Measurements from ENCODE around the gene C16orf95. TPM values are rescaled to one million over a fixed set of nuclear protein-coding genes. Genes with fewer than 3 reads are reported as not detected.
"Not testable (repeated sequence)": the region's sequence is repeated elsewhere in the genome, so short reads cannot be mapped to it uniquely, and the experiment has no call there.

The C16orf95 gene
- total RNA-seq, 2 experiments from 2014 or later: 10.9 to 15.0 TPM

- no peak for DNase-seq
- ChIA-PET POLR2A (no interaction called here), CTCF (interaction anchor here (0.6 to 1.2 kb wide), 2 partner anchors 14 to 879 kb away, joined by 3 read pairs; no protein-coding TSS in a partner anchor)
These were observed 51.9 kb downstream of the C16orf95 start for GRCh38 chr16:87265261-87265660.

DNA sequence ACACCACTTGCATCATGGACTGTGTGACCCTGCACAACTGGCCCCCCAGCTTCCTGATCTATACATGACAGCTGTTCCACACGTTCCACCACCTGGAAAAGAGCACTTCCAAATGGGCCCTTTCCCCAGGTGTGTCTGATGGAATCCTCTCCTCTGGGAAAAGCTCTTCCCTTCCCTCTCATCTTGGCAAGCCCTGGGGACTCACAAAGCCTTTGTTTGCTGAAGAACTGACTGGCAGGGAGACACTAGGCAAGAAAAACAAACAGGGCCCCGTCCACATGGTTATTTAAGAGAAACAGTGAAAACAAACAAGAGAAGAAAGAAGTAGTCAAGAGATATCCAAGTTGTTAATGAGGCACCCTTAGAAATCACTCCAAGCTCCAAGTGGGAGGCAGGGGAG, 52.6 kb downstream of the C16orf95 start:
- Mint-ChIP-seq H3K36me3 (no peaks in the 10 kb centered on the region), H3K9me3 (peaks cover 16% of the 10 kb centered on the region), H3K4me1 (ENCODE audit: low read depth) (no peaks in the 10 kb centered on the region), H3K27me3 (no peaks in the 10 kb centered on the region), H3K27ac (no peak overlapping the region), H3K4me3 (no peak overlapping the region)
- no peak for DNase-seq
- ChIA-PET CTCF (no interaction called here), POLR2A (no interaction called here)
- intact Hi-C loops (cut with micrococcal nuclease): no loop called here

More at GRCh38 chr16:87265261-87265660, 51.9 kb downstream of the C16orf95 start:
- Mint-ChIP-seq H3K36me3 (peaks cover 2% of the 10 kb centered on the region), H3K27ac (no peak overlapping the region), H3K27me3 (no peaks in the 10 kb centered on the region), H3K4me1 (ENCODE audit: low read depth) (no peaks in the 10 kb centered on the region), H3K9me3 (peaks cover 16% of the 10 kb centered on the region), H3K4me3 (no peak overlapping the region)
- intact Hi-C loops (cut with micrococcal nuclease): no loop called here

DNA sequence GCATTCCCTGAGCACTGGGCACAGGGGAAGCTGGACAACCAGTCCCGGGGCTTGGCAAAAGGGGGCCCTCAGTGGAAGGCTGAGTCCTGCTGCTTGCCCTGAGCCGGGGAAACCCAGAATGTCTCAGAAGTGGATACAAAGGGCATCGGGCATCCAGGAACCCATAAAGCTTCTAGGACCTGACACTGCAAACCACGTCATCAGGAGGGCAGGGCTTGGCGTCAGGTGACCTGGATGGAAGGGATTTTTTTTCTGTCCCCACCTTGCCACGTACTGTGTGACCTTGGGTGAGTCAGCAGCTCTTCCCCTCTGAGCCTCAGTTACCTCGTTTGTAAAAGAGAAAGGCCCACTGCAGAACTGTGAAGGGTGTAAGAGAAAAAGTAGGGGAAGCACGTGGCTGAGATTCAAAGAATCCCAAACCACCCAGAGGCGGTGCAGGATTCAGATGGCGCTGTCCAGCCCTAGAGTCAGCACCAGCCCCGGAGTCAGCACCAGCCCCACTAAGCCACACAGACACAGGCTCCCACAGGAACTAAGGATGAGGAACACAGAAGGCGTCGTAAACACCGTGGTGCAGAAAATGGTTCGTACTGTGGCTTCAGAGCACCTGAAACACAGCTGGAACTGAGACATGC, 53.7 kb downstream of the C16orf95 start:
- Mint-ChIP-seq H3K9me3 (peaks cover 11% of the 10 kb centered on the region), H3K36me3 (no peaks in the 10 kb centered on the region), H3K27ac (no peak overlapping the region), H3K4me3 (no peak overlapping the region), H3K27me3 (no peaks in the 10 kb centered on the region), H3K4me1 (ENCODE audit: low read depth) (no peaks in the 10 kb centered on the region)
- POLR2A ChIA-PET: no interaction called here
- DNase-seq: no peak
- CTCF ChIA-PET: no interaction called here
- intact Hi-C loops (cut with micrococcal nuclease): no loop called here

- peaks cover 11% of the 10 kb centered on the region for H3K9me3 Mint-ChIP-seq
- no peak overlapping the region for H3K4me3 Mint-ChIP-seq
- no peak for DNase-seq
- H3K27me3 Mint-ChIP-seq: no peaks in the 10 kb centered on the region
- intact Hi-C loops (cut with micrococcal nuclease): no loop called here
- CTCF ChIA-PET: no interaction called here
- no peak overlapping the region for H3K27ac Mint-ChIP-seq
- no peaks in the 10 kb centered on the region for H3K36me3 Mint-ChIP-seq
- POLR2A ChIA-PET: no interaction called here
- no peaks in the 10 kb centered on the region for H3K4me1 Mint-ChIP-seq (ENCODE audit: low read depth)
These were observed 57.8 kb downstream of the C16orf95 start for GRCh38 chr16:87259431-87259830.

- DNase-seq; H3K4me1 Mint-ChIP-seq (ENCODE audit: low read depth); POLR2A ChIA-PET; H3K36me3 Mint-ChIP-seq; H3K27ac Mint-ChIP-seq; intact Hi-C loops (cut with micrococcal nuclease); H3K4me3 Mint-ChIP-seq; CTCF ChIA-PET; H3K27me3 Mint-ChIP-seq: not testable (repeated sequence)
- peaks cover 11% of the 10 kb centered on the region for H3K9me3 Mint-ChIP-seq
These were observed 58.5 kb downstream of the C16orf95 start for GRCh38 chr16:87258653-87259052.

GRCh38 chr16:87255866-87256265, 61.3 kb downstream of the C16orf95 start:
- CTCF ChIA-PET: no interaction called here
- peaks cover 8% of the 10 kb centered on the region for H3K9me3 Mint-ChIP-seq
- no peak for DNase-seq
- no peaks in the 10 kb centered on the region for H3K27me3 Mint-ChIP-seq
- H3K4me3 Mint-ChIP-seq: no peak overlapping the region
- H3K4me1 Mint-ChIP-seq (ENCODE audit: low read depth): no peaks in the 10 kb centered on the region
- POLR2A ChIA-PET: no interaction called here
- H3K36me3 Mint-ChIP-seq: no peaks in the 10 kb centered on the region
- intact Hi-C loops (cut with micrococcal nuclease): no loop called here
- no peak overlapping the region for H3K27ac Mint-ChIP-seq

- H3K4me1 Mint-ChIP-seq (ENCODE audit: low read depth): no peaks in the 10 kb centered on the region
- no peak overlapping the region for H3K27ac Mint-ChIP-seq
- no peak for DNase-seq
- no peak overlapping the region for H3K4me3 Mint-ChIP-seq
- ChIA-PET CTCF (no interaction called here), POLR2A (no interaction called here)
- no peaks in the 10 kb centered on the region for H3K36me3 Mint-ChIP-seq
- H3K9me3 Mint-ChIP-seq: no peaks in the 10 kb centered on the region
- H3K27me3 Mint-ChIP-seq: no peaks in the 10 kb centered on the region
- intact Hi-C loops (cut with micrococcal nuclease): no loop called here
These were observed 62.5 kb downstream of the C16orf95 start for GRCh38 chr16:87254734-87255133.

GRCh38 chr16:87254296-87254695, 62.9 kb downstream of the C16orf95 start:
- H3K4me3 Mint-ChIP-seq: no peak overlapping the region
- H3K27ac Mint-ChIP-seq: no peak overlapping the region
- intact Hi-C loops (cut with micrococcal nuclease): no loop called here
- no peaks in the 10 kb centered on the region for H3K9me3 Mint-ChIP-seq
- POLR2A ChIA-PET: no interaction called here
- no peak for DNase-seq
- CTCF ChIA-PET: no interaction called here
- no peaks in the 10 kb centered on the region for H3K4me1 Mint-ChIP-seq (ENCODE audit: low read depth)
- H3K36me3 Mint-ChIP-seq: no peaks in the 10 kb centered on the region
- no peaks in the 10 kb centered on the region for H3K27me3 Mint-ChIP-seq

- intact Hi-C loops (cut with micrococcal nuclease): no loop called here
- Mint-ChIP-seq H3K4me3 (no peak overlapping the region), H3K27ac (no peak overlapping the region), H3K4me1 (ENCODE audit: low read depth) (peaks cover 5% of the 10 kb centered on the region), H3K9me3 (no peaks in the 10 kb centered on the region), H3K36me3 (no peaks in the 10 kb centered on the region), H3K27me3 (no peaks in the 10 kb centered on the region)
- ChIA-PET POLR2A (no interaction called here), CTCF (no interaction called here)
- DNase-seq: no peak
These were observed 63.7 kb downstream of the C16orf95 start for GRCh38 chr16:87253536-87253935.

Other genes starting within 250 kb of the C16orf95 start
- 10 to 100 TPM; 29.7 to 33.8 TPM for gene FBXO31, start 66.4 kb upstream of the C16orf95 start, total RNA-seq
- 10 to 100 TPM; 69.3 to 72.5 TPM for gene MAP1LC3B, start 74.9 kb upstream of the C16orf95 start, total RNA-seq
- gene ZCCHC14, start 175.6 kb upstream of the C16orf95 start, total RNA-seq: 10 to 100 TPM in 1 of 2 experiments, 1 to 10 TPM in 1; 8.7 to 10.6 TPM